ENCODE results near the gene SORCS1. TPM values are rescaled to one million over a fixed set of nuclear protein-coding genes. Genes with fewer than 3 reads are reported as not detected.

SORCS1 gene
- total and polyA plus RNA-seq, 2 of the 8 experiments (the other 6 are each of a cell fraction or from before 2014, with no cell fraction given): 4.1 to 4.6 TPM

- Histone ChIP-seq H4K91ac (replicated peaks; ENCODE audit: insufficient read length, low read length) (no peak overlapping the region), H3K27ac (ENCODE audit: low read depth, low read length) (no peak overlapping the region), H3K56ac (replicated peaks; ENCODE audit: insufficient read length, low read depth, low read length) (no peak overlapping the region), H3K9ac (replicated peaks in 1 of 4; ENCODE audit: extremely low read depth in 1 of 4, low read depth in 3 of 4, low read length in 3 of 4) (no peak overlapping the region), H2BK12ac (ENCODE audit: low read depth, low read length) (no peak overlapping the region), H2BK15ac (ENCODE audit: low read length) (no peak overlapping the region), H3K36me3 (ENCODE audit: control insufficient read depth in 2 of 4, insufficient read depth in 4 of 4, low read length in 3 of 4) (no peaks in the 10 kb centered on the region), H3K9me3 (ENCODE audit: insufficient read depth in 2 of 2, low read depth in 1 of 2, low read length in 1 of 2) (no peaks in the 10 kb centered on the region), H3K27me3 (replicated peaks in 1 of 4; ENCODE audit: control insufficient read depth in 3 of 4, extremely low read depth in 1 of 4, insufficient read depth in 3 of 4, low read length in 3 of 4) (no peaks in the 10 kb centered on the region), H2AK5ac (ENCODE audit: low read depth, low read length) (no peak overlapping the region), H3K14ac (ENCODE audit: insufficient read length) (no peak overlapping the region), H4K20me1 (replicated peaks in 1 of 2; ENCODE audit: control insufficient read depth in 1 of 2, insufficient read depth in 2 of 2, low read length in 2 of 2) (no peaks in the 10 kb centered on the region), H3K4me2 (ENCODE audit: insufficient read depth in 1 of 2, low read depth in 2 of 2, low read length in 2 of 2) (no peak overlapping the region), H2BK5ac (ENCODE audit: low read depth, low read length) (no peak overlapping the region), H3K18ac (ENCODE audit: extremely low read depth, low read length) (no peak overlapping the region), H3K4me1 (replicated peaks in 1 of 4; ENCODE audit: control insufficient read depth in 3 of 4, insufficient read depth in 4 of 4, low read length in 3 of 4) (peaks cover 0 to 9% (median 1%) of the 10 kb centered on the region in 4 experiments; a peak in 2 of 7 replicates), H3K4me3 (ENCODE audit: extremely low read depth in 1 of 4, insufficient read depth in 2 of 4, low read depth in 3 of 4, low read length in 4 of 4) (no peak overlapping the region), H2BK120ac (replicated peaks; ENCODE audit: low read depth, low read length) (no peak overlapping the region), H2AFZ (ENCODE audit: low read length) (no peak overlapping the region), H2BK20ac (ENCODE audit: low read length) (no peak overlapping the region), H3K23ac (ENCODE audit: insufficient read length) (no peak overlapping the region), H4K5ac (ENCODE audit: insufficient read length, low read depth, low read length) (no peak overlapping the region), H4K8ac (ENCODE audit: extremely low read depth, insufficient read depth, low read length) (no peak overlapping the region), H3K4ac (replicated peaks; ENCODE audit: insufficient read length, low read depth, low read length) (no peak overlapping the region), H3K79me1 (ENCODE audit: low read depth, low read length) (no peaks in the 10 kb centered on the region), H3K79me2 (ENCODE audit: control insufficient read depth in 1 of 2, insufficient read depth in 2 of 2, low read length in 2 of 2) (no peaks in the 10 kb centered on the region), H3K23me2 (ENCODE audit: low read depth, low read length) (no peaks in the 10 kb centered on the region)
- POLR2A ChIA-PET (ENCODE audit: partially characterized antibody): no interaction called here
- FAIRE-seq (no peak), DNase-seq (ENCODE audit: low read depth in 1 of 2, low spot score in 2 of 2) (no peak)
- WGBS, 2 experiments (ENCODE audit: extremely low coverage in 1 of 2, insufficient coverage in 1 of 2, insufficient read length in 1 of 2, insufficient replicate concordance in 2 of 2, low coverage in 1 of 2, low lambda C conversion rate in 2 of 2, missing lambda C conversion rate in 1 of 2): 100% methylated on average over 1 of the region's 1 CpG; no CpG with 5 or more reads in 1 of the 2 experiments
- no peak for TF ChIP-seq CBX5 (IDR thresholded peaks at IDR 0.05; ENCODE audit: low read depth, low read length)
- TF ChIP-seq TEAD4 (IDR thresholded peaks at IDR 0.05; ENCODE audit: low read depth, low read length): peak; percentile 40; the same call in 1 of the 2 replicates
- CTCF ChIA-PET (ENCODE audit: partially characterized antibody): interaction anchor here (1.7 kb wide), 1 partner anchor 12 kb away, joined by 3 read pairs; no protein-coding TSS in a partner anchor
Observed at GRCh38 chr10:106960812-106961211, 203.7 kb downstream of the SORCS1 start.
